GOT3 (cell line): ENCODE data around the gene NCK2.
A peak's percentile ranks its signal among the peaks of the same experiment; 100 is the strongest.

Source experiments
- DNase-seq: peaks from one replicate; lab custom pipeline; 2025; ENCODE audit warnings: mixed read lengths; lab: John Stamatoyannopoulos, UW

The NCK2 gene

DNA sequence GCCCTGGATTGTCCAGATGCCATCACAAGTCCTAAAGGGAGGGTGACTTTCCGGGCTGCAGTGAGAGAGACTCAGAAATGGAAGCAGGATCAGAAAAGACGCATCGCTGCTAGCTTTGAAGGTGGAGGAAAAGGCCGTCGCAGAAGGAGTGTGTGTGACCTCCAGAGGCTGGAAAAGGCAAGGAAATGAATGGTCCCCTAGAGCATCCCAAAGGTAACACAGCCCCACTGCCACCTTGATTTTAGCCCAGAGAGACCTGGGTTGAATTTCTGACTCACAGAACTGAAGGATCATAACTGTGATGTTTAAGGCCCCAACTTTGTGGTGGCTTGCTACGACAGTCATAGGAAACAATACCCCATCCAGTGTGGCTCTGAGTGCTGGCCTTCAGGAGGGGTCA lies 8.6 kb upstream of the NCK2 start:
- no peak for DNase-seq

GRCh38 chr2:105737980-105738657 lies 6.6 kb upstream of the NCK2 start:
- DNase-seq, result no peak

DNA sequence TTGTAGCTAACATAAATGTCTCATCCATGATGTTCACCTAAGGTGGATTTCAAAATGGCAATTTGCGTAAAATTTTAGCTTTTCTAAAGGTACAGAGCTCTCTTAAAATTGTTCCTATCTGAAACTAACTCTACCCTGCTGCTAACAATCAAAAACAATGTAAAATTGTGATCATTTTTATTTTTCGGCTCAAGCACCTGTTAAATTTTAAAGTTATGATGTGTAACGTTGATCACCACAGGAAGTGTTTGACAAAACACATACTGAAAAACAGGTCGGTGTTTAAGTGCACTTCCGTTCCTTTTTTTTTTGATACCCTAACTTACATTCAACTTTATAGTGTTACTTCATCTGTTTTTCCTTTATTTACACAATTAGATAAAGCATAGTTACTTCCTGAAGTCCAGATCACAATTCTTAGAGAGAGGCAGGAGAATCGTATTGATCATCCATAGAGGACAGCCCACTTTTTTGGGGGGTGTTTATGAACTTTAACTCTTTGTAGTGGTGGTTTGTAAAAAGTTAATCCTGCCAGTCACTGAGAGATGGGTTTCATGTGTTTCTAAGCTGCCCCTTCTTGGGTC lies 6.0 kb upstream of the NCK2 start:
- DNase-seq, result no peak

- no peak for DNase-seq
These were observed 5.3 kb upstream of the NCK2 start for GRCh38 chr2:105739426-105739825.

DNA sequence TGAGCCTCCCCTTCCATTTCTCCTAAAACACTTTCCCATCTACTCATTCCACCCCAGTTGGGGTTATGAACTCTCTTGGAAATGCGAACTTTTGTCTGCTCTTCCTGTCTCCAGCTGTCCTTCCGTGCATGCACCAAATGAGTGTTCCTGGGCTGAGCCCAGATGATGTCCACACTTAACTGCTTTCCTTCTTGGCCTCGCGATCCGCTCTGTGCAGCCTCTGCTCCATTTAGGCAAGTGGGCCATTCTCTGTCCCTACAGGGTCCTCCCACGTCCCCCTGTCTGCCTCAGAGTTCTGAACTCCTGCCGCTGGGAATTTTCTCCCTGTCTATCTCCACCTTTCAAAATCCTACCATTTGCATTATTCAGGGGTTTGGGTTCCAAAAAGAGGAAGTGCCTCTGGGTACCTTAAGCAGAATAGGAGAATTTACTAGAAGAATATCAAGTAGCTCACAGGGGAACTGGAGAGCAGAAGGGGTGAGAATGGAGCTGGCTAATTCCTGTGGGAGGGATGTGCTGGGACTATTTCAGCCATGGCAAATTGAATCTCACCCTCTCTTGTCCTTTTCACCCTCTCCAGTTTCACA lies 4.7 kb upstream of the NCK2 start:
- no peak for DNase-seq

DNA sequence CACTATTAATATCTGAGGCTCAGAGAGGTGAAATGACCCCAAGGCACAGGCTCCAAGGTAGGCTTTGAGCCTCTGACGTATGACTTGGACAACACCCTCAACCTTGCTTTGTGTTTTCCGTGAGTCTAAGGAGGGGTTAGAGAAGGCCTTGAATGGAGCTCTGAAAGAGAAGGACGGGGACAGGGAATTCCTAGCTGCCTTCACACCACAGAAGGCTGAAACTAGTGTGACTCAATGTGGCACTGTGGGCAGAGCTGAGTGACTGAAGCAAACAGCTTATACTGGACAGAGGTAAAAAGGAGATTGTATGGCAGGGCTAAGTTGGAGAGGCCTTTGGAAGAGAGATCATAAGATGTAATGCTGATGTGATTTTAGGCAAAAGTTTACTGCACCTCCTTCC lies 3.5 kb upstream of the NCK2 start:
- no peak for DNase-seq

DNA sequence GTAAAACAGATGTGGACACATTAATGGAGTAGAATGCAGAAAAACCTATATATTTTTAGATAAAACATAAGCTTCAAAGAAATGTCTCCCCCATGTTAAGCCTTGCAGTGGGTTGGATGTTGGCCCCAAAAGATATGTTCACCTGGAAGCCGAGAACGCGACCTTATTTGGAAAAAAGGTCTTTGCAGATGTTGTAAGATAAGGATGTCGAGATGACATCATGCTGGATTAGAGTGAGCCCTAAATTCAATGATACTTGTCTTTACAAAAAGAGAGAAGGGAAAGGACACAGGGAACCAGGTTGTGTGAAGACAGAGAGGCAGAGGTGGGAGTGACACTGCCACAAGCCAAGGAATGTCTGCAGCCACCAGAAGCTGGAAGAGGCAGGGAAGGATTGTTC lies 3.1 kb upstream of the NCK2 start:
- no peak for DNase-seq

GRCh38 chr2:105744091-105744908 lies 412 bp upstream of the NCK2 start:
- DNase-seq, result no peak

GRCh38 chr2:105746177-105747080 lies 1.7 kb downstream of the NCK2 start:
- peak; percentile 4 for DNase-seq

GRCh38 chr2:105747254-105747894 lies 2.7 kb downstream of the NCK2 start:
- no peak for DNase-seq

GRCh38 chr2:105747991-105748390 lies 3.3 kb downstream of the NCK2 start:
- no peak for DNase-seq

DNA sequence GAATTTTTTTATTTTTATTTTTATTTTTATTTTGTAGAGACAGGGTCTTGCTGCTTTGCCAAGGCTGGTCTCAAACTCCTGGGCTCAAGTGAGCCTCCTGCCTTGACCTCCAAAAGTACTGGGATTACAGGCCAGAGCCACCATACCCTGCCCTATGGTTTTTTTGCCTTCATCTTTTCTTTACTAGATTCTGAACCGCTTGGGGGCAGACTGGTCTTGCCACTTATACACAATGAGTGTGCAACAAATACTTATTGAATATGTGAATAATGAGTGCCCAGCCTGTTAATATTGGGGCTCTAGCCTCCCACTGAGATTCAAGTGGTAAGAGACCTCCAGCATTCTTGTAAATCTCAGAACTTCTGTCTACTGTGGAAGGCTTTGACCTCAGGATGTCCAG lies 3.9 kb downstream of the NCK2 start:
- DNase-seq, result no peak

- DNase-seq, result no peak
These were observed 5.1 kb downstream of the NCK2 start for GRCh38 chr2:105749583-105750400.

DNA sequence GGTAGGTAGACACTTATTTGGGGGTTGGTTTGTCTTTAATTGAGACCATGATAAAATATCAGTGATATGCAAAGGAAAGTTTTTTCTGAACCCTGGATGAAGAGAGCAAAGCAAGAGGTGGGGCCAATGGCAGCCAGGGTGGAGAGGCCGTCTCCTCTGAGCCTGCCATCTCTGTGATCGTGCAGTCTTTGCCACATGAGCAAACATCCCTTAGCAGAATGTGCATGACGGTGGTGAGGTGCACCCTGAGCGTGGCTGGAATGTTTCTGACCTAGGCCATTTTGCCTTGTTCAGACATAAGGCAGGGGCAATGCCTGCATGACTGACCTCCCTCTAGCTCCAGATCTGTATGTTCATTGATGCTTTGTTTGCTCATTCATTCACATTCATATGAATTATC lies 6.0 kb downstream of the NCK2 start:
- DNase-seq, result no peak

DNA sequence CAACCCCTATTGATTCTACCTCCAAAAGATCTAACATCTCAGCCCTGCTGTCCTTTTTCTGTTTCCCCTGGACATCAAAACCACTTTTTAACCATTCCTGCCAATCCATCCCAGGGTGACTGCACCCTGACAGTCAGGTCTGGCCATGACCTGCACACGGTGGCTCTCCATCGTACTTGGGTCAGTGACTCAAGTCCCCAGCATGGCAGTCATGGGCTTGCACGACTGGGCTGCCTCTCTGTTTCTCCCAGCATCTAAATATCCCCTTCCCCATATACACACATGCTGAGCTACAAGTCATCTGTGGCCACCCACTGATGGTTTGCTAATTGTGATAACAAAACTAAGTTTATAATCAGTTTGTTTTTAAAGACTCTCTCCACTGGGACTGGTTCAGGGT lies 6.6 kb downstream of the NCK2 start:
- no peak for DNase-seq

DNA sequence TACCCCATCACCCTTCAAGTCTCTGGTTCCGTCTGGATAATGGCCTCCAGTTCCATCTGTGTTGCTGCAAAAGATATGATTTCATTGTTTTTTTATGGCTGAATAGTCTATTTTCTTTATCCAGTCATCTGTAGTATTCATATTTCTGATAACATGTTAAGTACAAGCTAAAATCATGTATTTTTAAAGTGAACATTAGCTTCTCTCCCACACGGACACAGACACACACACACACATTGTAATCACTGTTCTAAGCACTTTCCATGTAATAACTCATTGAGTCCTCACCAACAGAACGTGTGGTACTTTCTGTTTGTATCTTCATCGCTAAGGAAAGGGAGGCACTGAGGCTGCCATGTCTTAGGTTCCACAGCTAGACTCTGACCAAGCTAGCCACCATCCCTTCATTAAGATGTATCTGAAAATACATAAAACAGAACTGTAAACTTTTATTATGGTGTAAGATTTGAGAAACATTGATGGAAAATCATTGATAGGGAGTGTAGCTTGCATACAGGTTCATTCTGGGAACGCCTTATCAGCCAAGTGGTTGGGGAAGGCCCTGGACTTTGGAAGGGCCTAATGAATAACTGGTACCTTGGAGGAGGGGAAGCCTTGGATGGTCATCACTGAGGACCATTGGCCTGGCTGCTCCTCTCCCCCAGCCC lies 8.1 kb downstream of the NCK2 start:
- no peak for DNase-seq

- no peak for DNase-seq
These were observed 8.7 kb downstream of the NCK2 start for GRCh38 chr2:105753380-105753779.

GRCh38 chr2:105754011-105754410 lies 9.3 kb downstream of the NCK2 start:
- DNase-seq, result no peak

DNA sequence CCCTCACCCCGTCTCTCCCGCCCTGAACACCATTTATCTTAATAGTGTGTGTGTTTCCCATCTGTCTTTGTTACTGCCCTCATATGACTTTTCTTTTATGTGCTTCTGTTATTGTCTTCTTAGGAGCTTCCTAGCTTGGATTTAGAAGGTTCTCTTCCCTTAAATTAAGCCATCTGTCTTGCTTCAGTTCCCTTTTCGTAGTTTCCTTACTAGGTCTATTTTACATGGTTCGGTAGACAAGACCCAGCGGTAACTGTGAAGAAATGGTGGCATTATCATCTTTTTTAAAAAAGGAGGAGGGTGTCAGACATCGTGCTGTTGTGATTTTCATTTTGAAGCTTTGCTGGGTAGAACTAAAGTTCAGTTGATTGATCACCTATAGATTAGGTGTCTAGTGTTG lies 10.3 kb downstream of the NCK2 start:
- DNase-seq, result no peak

GRCh38 chr2:105755895-105756294 lies 11.2 kb downstream of the NCK2 start:
- DNase-seq, result no peak
